ENCODE measurements around the gene ALG3. TPM values are rescaled to one million over a fixed set of nuclear protein-coding genes. Genes with fewer than 3 reads are reported as not detected.

The ALG3 gene
- total RNA-seq, 1 experiment from 2014 or later: 72.7 TPM

GRCh38 chr3:184237211-184237610 is 11.6 kb downstream of the ALG3 start:
- Histone ChIP-seq H3K4me3 (ENCODE audit: low read depth in 2 of 2, low read length in 2 of 2) (no peak overlapping the region), H3K27me3 (ENCODE audit: control insufficient read depth, insufficient read depth, low read length) (no peaks in the 10 kb centered on the region), H3K9me3 (ENCODE audit: control insufficient read depth, insufficient read depth, low read depth, low read length) (no peaks in the 10 kb centered on the region), H3K4me1 (ENCODE audit: control insufficient read depth, insufficient read depth, low read length) (peaks cover 4% of the 10 kb centered on the region), H3K27ac (ENCODE audit: low read length) (no peak overlapping the region), H3K36me3 (ENCODE audit: control insufficient read depth, insufficient read depth, low read length) (no peaks in the 10 kb centered on the region)
- ATAC-seq (no peak), DNase-seq (ENCODE audit: low read depth, low spot score) (no peak)
- TF ChIP-seq TCF7L2 (IDR thresholded peaks at IDR 0.05; ENCODE audit: low read depth, low read length) (no peak), CTCF (IDR thresholded peaks at IDR 0.05) (no peak), SIN3A (IDR thresholded peaks at IDR 0.05; ENCODE audit: borderline replicate concordance, insufficient read depth, low read depth, low read length) (no peak), REST (IDR thresholded peaks at IDR 0.05; ENCODE audit: insufficient read depth in 1 of 2, low read depth in 2 of 2, low read length in 1 of 2) (no peak), POLR2AphosphoS5 (IDR thresholded peaks at IDR 0.05; ENCODE audit: low read depth, low read length) (no peak)
- ChIA-PET CTCF (no interaction called here), POLR2A (no interaction called here)
- intact Hi-C loops (cut with micrococcal nuclease; ENCODE audit: unreplicated experiment) (no loop called here), in situ Hi-C loops (cut with HindIII; ENCODE audit: low pct_unique_long_range_greater_than_20kb, low sequenced_read_pairs) (no loop called here)
- BruUV-seq (replicated peaks): no TSS peak

GRCh38 chr3:184236636-184237035 is 12.1 kb downstream of the ALG3 start:
- H3K4me1 ChIP-seq (ENCODE audit: control insufficient read depth, insufficient read depth, low read length): no peaks in the 10 kb centered on the region; the same call in 1 of the 2 replicates
- H3K9me3 ChIP-seq (ENCODE audit: control insufficient read depth, insufficient read depth, low read depth, low read length): no peaks in the 10 kb centered on the region
- TF ChIP-seq REST (IDR thresholded peaks at IDR 0.05; ENCODE audit: insufficient read depth in 1 of 2, low read depth in 2 of 2, low read length in 1 of 2) (no peak), SIN3A (IDR thresholded peaks at IDR 0.05; ENCODE audit: borderline replicate concordance, insufficient read depth, low read depth, low read length) (no peak), CTCF (IDR thresholded peaks at IDR 0.05) (no peak), POLR2AphosphoS5 (IDR thresholded peaks at IDR 0.05; ENCODE audit: low read depth, low read length) (no peak)
- intact Hi-C loops (cut with micrococcal nuclease; ENCODE audit: unreplicated experiment) (no loop called here), in situ Hi-C loops (cut with HindIII; ENCODE audit: low pct_unique_long_range_greater_than_20kb, low sequenced_read_pairs) (no loop called here)
- BruUV-seq (replicated peaks): no TSS peak
- H3K4me3 ChIP-seq (ENCODE audit: low read depth in 2 of 2, low read length in 2 of 2): no peak overlapping the region
- H3K27me3 ChIP-seq (ENCODE audit: control insufficient read depth, insufficient read depth, low read length): 0 out of 2 replicates have a peak, but pooled peaks cover 3% of the 10 kb centered on the region
- ATAC-seq (no peak), DNase-seq (ENCODE audit: low read depth, low spot score) (no peak)
- POLR2A ChIA-PET: no interaction called here
- CTCF ChIA-PET: interaction anchor here (0.9 kb wide), 1 partner anchor 13 kb away, joined by 3 read pairs; the partner anchor contains the start of gene EEF1AKMT4
- no peaks in the 10 kb centered on the region for H3K36me3 ChIP-seq (ENCODE audit: control insufficient read depth, insufficient read depth, low read length)
- H3K27ac ChIP-seq (ENCODE audit: low read length): no peak overlapping the region

All from Panc1 (cell line).